ENCODE measurements around the gene JARID2.

- TF ChIP-seq CTCF (optimal IDR thresholded peaks at IDR 0.05 in 1 of 3, IDR thresholded peaks at IDR 0.05 in 1 of 3, conservative IDR thresholded peaks at IDR 0.05 in 1 of 3; ENCODE audit: extremely low read depth in 1 of 3, insufficient read depth in 2 of 3, low read length in 3 of 3) (no peak), EZH2 (IDR thresholded peaks at IDR 0.05; ENCODE audit: low read length) (no peak)
Measured at GRCh38 chr6:15356937-15357336, 111.1 kb downstream of the JARID2 start.

Data from keratinocyte (primary cell).